GM12864 (cell line): ENCODE measurements around the gene SRGAP2B.
A peak's percentile ranks its signal among the peaks of the same experiment; 100 is the strongest.
"Not testable (repeated sequence)": the region's sequence is repeated elsewhere in the genome, so short reads cannot be mapped to it uniquely, and the experiment has no call there.

ENCODE experiments used
- DNase-seq: peaks from one replicate; pipeline ENCODE4 v3.0.0-alpha.2; 2011; ENCODE audit warnings: low read depth
- H3K4me3 ChIP-seq: 2 replicates; pipeline ENCODE4 v1.5.1; 2011; ENCODE audit warnings: mild to moderate bottlenecking, low read depth, low read length, control low read depth

The SRGAP2B gene

GRCh38 chr1:145095284-145096057 is at the start of gene SRGAP2B, which contains the start of gene FAM72D:
Gene SRGAP2B, minus strand, starts transcription at chr1:145095328. Its CDS starts 2,427 bp downstream, at chr1:145092901.
Gene FAM72D, plus strand, starts transcription at chr1:145095974. Its CDS starts 874 bp downstream, at chr1:145096848.
- not testable (repeated sequence) for DNase-seq
- H3K4me3 ChIP-seq = peak within 1 kb of the TSS; percentile 53

GRCh38 chr1:145144264-145144913 is 49.3 kb upstream of the SRGAP2B start:
- H3K4me3 ChIP-seq, DNase-seq: not testable (repeated sequence)

- not testable (repeated sequence) for H3K4me3 ChIP-seq, DNase-seq
Measured at GRCh38 chr1:145140549-145140948, 45.4 kb upstream of the SRGAP2B start.

GRCh38 chr1:145134476-145134875 is 39.3 kb upstream of the SRGAP2B start:
- H3K4me3 ChIP-seq, DNase-seq: not testable (repeated sequence)

GRCh38 chr1:145128697-145129469 is 33.8 kb upstream of the SRGAP2B start:
- not testable (repeated sequence) for H3K4me3 ChIP-seq, DNase-seq

- DNase-seq, H3K4me3 ChIP-seq: not testable (repeated sequence)
Measured at GRCh38 chr1:145127144-145127543, 32.0 kb upstream of the SRGAP2B start.

GRCh38 chr1:145125112-145125511 is 30.0 kb upstream of the SRGAP2B start:
- H3K4me3 ChIP-seq, DNase-seq: not testable (repeated sequence)

GRCh38 chr1:145123992-145124641 is 29.0 kb upstream of the SRGAP2B start:
- not testable (repeated sequence) for H3K4me3 ChIP-seq, DNase-seq

GRCh38 chr1:145123062-145123395 is 27.9 kb upstream of the SRGAP2B start:
- not testable (repeated sequence) for H3K4me3 ChIP-seq, DNase-seq

GRCh38 chr1:145122344-145123061 is 27.4 kb upstream of the SRGAP2B start:
- not testable (repeated sequence) for H3K4me3 ChIP-seq, DNase-seq

GRCh38 chr1:145119842-145120241 is 24.7 kb upstream of the SRGAP2B start:
- DNase-seq, H3K4me3 ChIP-seq: not testable (repeated sequence)

- DNase-seq, H3K4me3 ChIP-seq: not testable (repeated sequence)
Measured at GRCh38 chr1:145115587-145116493, 20.7 kb upstream of the SRGAP2B start.

GRCh38 chr1:145114560-145115057 is 19.5 kb upstream of the SRGAP2B start:
- H3K4me3 ChIP-seq, DNase-seq: not testable (repeated sequence)

- DNase-seq, H3K4me3 ChIP-seq: not testable (repeated sequence)
Measured at GRCh38 chr1:145112703-145113102, 17.6 kb upstream of the SRGAP2B start.

GRCh38 chr1:145111674-145112073 is 16.5 kb upstream of the SRGAP2B start:
- not testable (repeated sequence) for DNase-seq, H3K4me3 ChIP-seq

- not testable (repeated sequence) for H3K4me3 ChIP-seq, DNase-seq
Measured at GRCh38 chr1:145103294-145103693, 8.2 kb upstream of the SRGAP2B start.

- DNase-seq = not testable (repeated sequence)
Measured at GRCh38 chr1:145101725-145102124, 6.6 kb upstream of the SRGAP2B start.

More at GRCh38 chr1:145101725-145102124, 6.6 kb upstream of the SRGAP2B start:
- not testable (repeated sequence) for H3K4me3 ChIP-seq
